MM.1S (cell line): ENCODE data around the gene PI3.

Experiments
- CTCF ChIP-seq: fragments of 300-600 bp; sonication (generic); IDR thresholded peaks from 2 replicates; pipeline ENCODE4 v1.5.1; 2016; ENCODE audit warnings: antibody characterized with exemption, low read length, mixed read lengths
- EZH2 ChIP-seq: fragments of 300-600 bp; sonication (generic); optimal IDR thresholded peaks from 2 replicates; pipeline ENCODE3; 2017; ENCODE audit warnings: low read depth, mild to moderate bottlenecking, antibody characterized with exemption, low read length, mixed read lengths

- no peak for TF ChIP-seq CTCF
- no peak for TF ChIP-seq EZH2
Measured at GRCh38 chr20:45154183-45154582, 20.5 kb upstream of the PI3 start.
